H1 (cell line): ENCODE results near the gene RAET1L.

Experiments
- EP300 ChIP-seq, 2 experiments: IDR thresholded peaks; 1 replicate in 1 of 2; 2 replicates in 1 of 2; pipeline ENCODE4 v1.6.1; 2011 to 2012; ENCODE audit warnings: low read depth in 2 of 2, low read length in 2 of 2, mild to moderate bottlenecking in 2 of 2, borderline replicate concordance in 1 of 2, inconsistent platforms in 1 of 2, moderate library complexity in 1 of 2
- JUN ChIP-seq: IDR thresholded peaks from 2 replicates; pipeline ENCODE4 v1.6.1; 2011; ENCODE audit warnings: low read depth, mild to moderate bottlenecking, improper control_type of control experiment, low read length
- POLR2AphosphoS5 ChIP-seq: IDR thresholded peaks from 2 replicates; pipeline ENCODE4 v1.6.1; 2011; ENCODE audit warnings: low read depth, low read length
- ZNF274 ChIP-seq: IDR thresholded peaks from 2 replicates; pipeline ENCODE4 v1.7.0; 2012; ENCODE audit warnings: low read length, borderline replicate concordance; ENCODE audit errors: extremely low read depth

DNA sequence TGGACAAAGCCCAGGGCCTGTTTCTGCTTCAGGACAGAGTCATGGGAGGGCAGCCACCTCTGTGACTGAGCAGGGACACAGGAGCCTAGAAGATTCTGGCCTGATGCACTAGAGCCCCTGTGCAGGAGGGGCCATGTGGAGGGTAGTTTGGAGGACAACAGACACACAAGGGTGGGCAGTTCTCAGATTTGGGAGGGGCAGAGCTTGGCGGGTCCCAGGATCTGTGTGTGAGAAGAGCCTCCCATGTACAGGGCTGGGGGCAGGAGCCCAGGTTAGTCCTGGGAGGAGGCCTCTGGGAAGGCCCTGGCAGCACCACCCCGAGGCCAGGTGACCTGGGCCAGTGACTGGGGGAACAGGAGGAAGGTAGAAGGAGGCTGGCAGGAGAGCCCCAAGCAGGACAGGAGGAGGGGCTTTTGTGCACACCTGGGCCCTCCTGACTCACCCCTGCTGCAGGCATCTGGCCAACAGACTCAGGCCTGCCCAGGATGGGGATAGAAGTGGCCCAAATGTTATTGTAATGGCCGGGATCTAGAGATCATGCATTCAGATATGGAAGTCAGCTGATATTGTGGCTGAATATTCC, 45.0 kb upstream of the RAET1L start:
- TF ChIP-seq ZNF274 (no peak), POLR2AphosphoS5 (no peak), JUN (no peak), EP300 (IDR thresholded peaks at IDR 0.05; ENCODE audit: borderline replicate concordance in 1 of 2, low read depth in 2 of 2, low read length in 2 of 2) (no peak)
